Activated CD4-positive, alpha-beta T cell treated with anti-CD3 and anti-CD28 coated beads, Interleukin-2, amount 10 ng/mL, durations not matched to agents 7 days and 5 days (primary cell): ENCODE measurements around the gene ATXN2. TPM values are rescaled to one million over a fixed set of nuclear protein-coding genes. Genes with fewer than 3 reads are reported as not detected.
"Not testable (repeated sequence)": the region's sequence is repeated elsewhere in the genome, so short reads cannot be mapped to it uniquely, and the experiment has no call there.

Source experiments
- CTCF ChIA-PET: fragments of 350-600 bp; sonication (Branson Sonifier 250); formaldehyde crosslinking; loops from one replicate; lab custom pipeline; 2021; ENCODE audit warnings: antibody characterized with exemption; lab: Charles Lee
- POLR2A ChIA-PET: fragments of 350-600 bp; sonication (Branson Sonifier 250); formaldehyde crosslinking; loops from one replicate; lab custom pipeline; 2021; ENCODE audit warnings: antibody characterized with exemption; lab: Charles Lee
- DNase-seq: peaks from one replicate; pipeline ENCODE4 v3.0.0-alpha.2; 2020
- H3K27ac Mint-ChIP-seq: one replicate; pipeline ENCODE4 v1.8.0; 2021; ENCODE audit warnings: mild to moderate bottlenecking, moderate library complexity, mixed read lengths
- H3K27me3 Mint-ChIP-seq: one replicate; pipeline ENCODE4 v1.8.0; 2021; ENCODE audit warnings: mixed read lengths
- H3K36me3 Mint-ChIP-seq: one replicate; pipeline ENCODE4 v1.8.0; 2021; ENCODE audit warnings: low read depth, mixed read lengths
- H3K4me1 Mint-ChIP-seq: one replicate; pipeline ENCODE4 v1.8.0; 2021; ENCODE audit warnings: mixed read lengths
- H3K4me3 Mint-ChIP-seq: one replicate; pipeline ENCODE4 v1.8.0; 2021; ENCODE audit warnings: mild to moderate bottlenecking, moderate library complexity, mixed read lengths
- H3K9me3 Mint-ChIP-seq: one replicate; pipeline ENCODE4 v1.8.0; 2021; ENCODE audit warnings: mixed read lengths
- total RNA-seq, 2 experiments: library from RNA; stranded (reverse); gene quantifications; one replicate each; pipeline ENCODE4 v1.2.3, GENCODE V29; 2021

Gene ATXN2
- total RNA-seq, 2 experiments from 2014 or later: 42.0 to 46.8 TPM

DNA sequence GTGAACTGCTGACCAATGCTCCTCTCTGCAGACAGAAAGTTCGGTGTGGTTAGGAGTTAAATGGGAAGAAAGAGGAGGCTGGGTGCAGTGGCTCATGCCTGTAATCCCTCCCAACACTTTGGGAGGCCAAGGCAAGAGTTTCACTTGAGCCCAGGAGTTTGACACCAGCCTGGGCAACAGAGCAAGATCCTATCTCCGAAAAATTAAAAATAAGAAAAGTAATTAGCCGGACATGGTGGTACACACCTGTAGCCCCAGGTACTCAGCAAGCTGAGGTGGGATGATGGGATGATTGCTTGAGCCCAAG is 19.0 kb downstream of the ATXN2 start:
- Mint-ChIP-seq H3K27me3 (no peaks in the 10 kb centered on the region), H3K4me3 (no peak overlapping the region), H3K36me3 (peaks cover 4% of the 10 kb centered on the region), H3K27ac (no peak overlapping the region), H3K9me3 (no peaks in the 10 kb centered on the region), H3K4me1 (peaks cover 9% of the 10 kb centered on the region)
- ChIA-PET CTCF (no interaction called here), POLR2A (no interaction called here)
- no peak for DNase-seq

DNA sequence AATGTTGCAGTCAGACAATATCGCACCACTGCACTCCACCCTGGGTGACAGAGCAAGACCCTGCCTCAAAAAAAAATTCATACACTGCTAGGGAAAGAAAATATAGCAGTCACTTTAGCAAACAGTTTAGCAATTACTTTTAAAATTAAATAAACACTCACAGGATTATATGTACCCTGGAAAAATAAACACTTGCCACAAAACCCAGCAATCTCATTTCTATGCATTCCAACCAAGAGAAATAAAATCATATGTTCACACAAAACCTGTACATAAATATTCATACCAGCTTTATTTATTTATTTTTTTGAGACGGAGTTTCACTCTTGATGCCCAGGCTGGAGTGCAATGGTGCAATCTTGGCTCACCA is 20.2 kb downstream of the ATXN2 start:
- peaks cover 9% of the 10 kb centered on the region for H3K4me1 Mint-ChIP-seq
- ChIA-PET POLR2A (no interaction called here), CTCF (interaction anchor here (0.6 kb wide), 1 partner anchor 98 kb away, joined by 4 read pairs; no protein-coding TSS in a partner anchor)
- no peaks in the 10 kb centered on the region for H3K27me3 Mint-ChIP-seq
- H3K36me3 Mint-ChIP-seq: peaks cover 4% of the 10 kb centered on the region
- no peaks in the 10 kb centered on the region for H3K9me3 Mint-ChIP-seq
- H3K27ac Mint-ChIP-seq: no peak overlapping the region
- DNase-seq: no peak
- H3K4me3 Mint-ChIP-seq: no peak overlapping the region

DNA sequence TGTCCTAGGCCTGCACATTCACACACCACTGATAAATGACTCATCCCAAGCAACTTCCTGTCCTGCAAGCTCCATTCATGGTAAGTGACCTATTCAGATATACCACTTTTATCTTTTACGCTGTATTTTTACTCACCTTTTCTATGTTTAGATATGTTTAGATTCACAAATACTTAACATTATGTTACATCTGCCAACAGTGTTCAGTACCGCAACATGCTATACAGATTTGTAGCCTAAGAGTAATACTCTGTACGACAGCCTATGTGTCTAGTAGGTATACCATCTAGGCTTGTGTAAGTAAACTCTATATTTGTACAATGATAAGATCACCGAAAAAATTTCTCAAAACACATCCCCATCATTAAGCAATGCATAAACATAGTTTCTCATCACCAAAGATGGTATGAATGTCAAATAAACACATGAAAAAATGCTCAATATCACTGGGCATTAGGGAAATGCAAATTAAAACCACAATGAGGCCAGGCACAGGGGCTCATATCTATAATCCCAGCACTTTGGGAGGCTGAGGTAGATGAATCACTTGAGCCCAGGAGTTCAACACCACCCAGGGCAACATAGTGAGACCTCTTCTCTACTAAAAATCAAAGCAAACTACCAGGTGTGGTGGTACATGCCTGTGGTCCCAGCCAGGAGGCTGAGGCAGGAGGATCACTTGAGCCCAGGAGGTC is 20.7 kb downstream of the ATXN2 start:
- POLR2A ChIA-PET: no interaction called here
- CTCF ChIA-PET: no interaction called here
- Mint-ChIP-seq H3K36me3 (peaks cover 4% of the 10 kb centered on the region), H3K27ac (no peak overlapping the region), H3K27me3 (no peaks in the 10 kb centered on the region), H3K4me1 (peaks cover 9% of the 10 kb centered on the region), H3K4me3 (no peak overlapping the region), H3K9me3 (no peaks in the 10 kb centered on the region)
- DNase-seq: no peak

DNA sequence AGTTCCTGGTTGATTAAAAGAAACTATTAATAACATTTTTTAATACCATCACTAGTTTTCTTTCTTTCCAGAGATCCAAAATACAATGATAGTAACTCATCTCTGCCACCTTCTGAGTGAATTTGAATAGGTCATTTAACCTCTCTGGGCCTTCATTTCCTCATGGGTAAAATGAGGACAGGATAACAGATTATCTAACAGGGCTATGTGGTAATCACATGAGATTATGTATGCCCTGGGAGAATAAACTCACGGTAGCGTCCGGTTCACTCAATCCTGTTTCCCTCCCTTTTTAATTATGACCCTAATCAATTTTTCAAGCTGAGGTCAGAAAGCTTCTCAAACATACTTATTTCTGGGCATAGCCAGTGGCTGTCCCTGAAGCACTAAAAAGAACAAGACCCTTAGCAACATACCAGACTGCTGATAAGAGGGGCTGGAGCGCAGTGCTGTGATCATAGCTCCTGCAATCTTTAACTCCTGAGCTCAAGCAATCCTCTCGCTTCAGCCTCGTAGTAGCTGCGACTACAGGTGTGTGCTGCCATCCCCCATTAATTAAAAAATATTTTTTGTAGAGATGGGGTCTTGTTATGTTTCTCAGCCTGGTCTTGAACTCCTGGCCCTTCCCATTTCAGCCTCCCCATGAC is 24.2 kb downstream of the ATXN2 start:
- H3K9me3 Mint-ChIP-seq: no peaks in the 10 kb centered on the region
- no peaks in the 10 kb centered on the region for H3K27me3 Mint-ChIP-seq
- CTCF ChIA-PET: interaction anchor here (1.3 kb wide), 1 partner anchor 11 kb away, joined by 4 read pairs; no protein-coding TSS in a partner anchor
- H3K27ac Mint-ChIP-seq: no peak overlapping the region
- DNase-seq: no peak
- POLR2A ChIA-PET: no interaction called here
- H3K4me1 Mint-ChIP-seq: peaks cover 8% of the 10 kb centered on the region
- no peak overlapping the region for H3K4me3 Mint-ChIP-seq
- peaks cover 2% of the 10 kb centered on the region for H3K36me3 Mint-ChIP-seq

DNA sequence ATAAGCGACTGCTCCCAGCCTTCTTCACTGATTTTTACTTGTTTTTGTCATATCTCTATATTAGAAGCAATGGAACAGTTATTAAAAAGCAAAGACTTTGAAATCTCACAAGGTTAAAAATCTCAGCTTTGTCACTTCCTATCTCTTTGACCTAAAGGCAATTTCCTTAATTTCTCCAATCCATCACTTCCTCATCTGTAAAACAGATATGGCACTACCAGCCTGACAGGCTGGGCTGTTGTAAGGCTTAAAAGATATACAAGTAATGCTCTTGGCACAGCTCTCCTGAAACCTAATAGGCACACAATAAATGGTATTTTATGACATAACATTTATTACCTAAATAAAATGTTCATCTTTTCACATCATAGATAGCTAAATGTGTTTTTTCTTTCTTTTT is 25.6 kb downstream of the ATXN2 start:
- CTCF ChIA-PET: interaction anchor here (1.2 to 1.3 kb wide), 2 partner anchors 9 to 14 kb away, joined by 3 to 4 read pairs; no protein-coding TSS in a partner anchor
- Mint-ChIP-seq H3K27ac (no peak overlapping the region), H3K4me3 (no peak overlapping the region), H3K4me1 (peaks cover 10% of the 10 kb centered on the region), H3K9me3 (no peaks in the 10 kb centered on the region), H3K27me3 (no peaks in the 10 kb centered on the region), H3K36me3 (peaks cover 2% of the 10 kb centered on the region)
- POLR2A ChIA-PET: no interaction called here
- DNase-seq: no peak

DNA sequence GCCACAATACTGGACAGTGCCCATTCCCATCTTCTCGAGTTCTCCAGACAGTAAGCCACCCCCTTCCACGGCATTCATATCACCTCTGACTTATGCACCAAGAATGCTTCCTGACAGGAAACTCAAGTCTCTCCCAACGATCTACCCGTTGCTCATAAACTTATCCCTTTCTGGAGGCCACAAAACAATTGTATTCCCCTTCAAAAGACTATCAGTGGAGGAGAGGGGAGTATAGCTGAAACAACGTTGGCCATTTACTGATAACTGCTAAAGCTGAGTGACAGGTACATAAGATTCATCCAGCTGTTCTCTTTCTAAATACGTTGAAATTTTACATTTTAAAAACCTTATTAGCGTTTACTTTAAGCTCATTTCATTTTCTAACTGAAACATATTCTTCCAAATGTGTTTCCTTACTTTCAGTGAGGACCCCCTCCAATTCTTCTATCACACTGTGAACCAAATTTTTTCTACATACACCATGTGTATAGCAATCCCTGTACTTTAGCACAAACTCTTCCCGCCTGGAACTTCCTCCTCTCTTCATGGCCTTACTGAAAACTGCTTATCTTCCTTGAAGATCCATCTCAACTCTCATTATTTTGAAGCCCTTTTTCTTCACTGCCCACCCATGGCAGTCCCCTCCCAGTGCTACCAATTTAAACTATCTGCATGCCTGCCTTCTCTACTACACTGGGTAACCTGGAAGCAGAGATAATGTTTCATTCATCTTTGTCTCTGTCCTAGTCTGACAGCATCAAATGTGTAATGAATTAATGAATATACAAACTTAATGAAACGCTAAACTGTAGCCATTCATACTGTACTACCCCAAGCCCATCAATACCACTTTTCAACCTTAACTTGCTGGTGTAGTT is 28.8 kb downstream of the ATXN2 start:
- Mint-ChIP-seq H3K4me3 (no peak overlapping the region), H3K27ac (no peak overlapping the region), H3K9me3 (no peaks in the 10 kb centered on the region), H3K27me3 (no peaks in the 10 kb centered on the region), H3K36me3 (peaks cover 2% of the 10 kb centered on the region), H3K4me1 (peaks cover 6% of the 10 kb centered on the region)
- POLR2A ChIA-PET: no interaction called here
- no peak for DNase-seq
- CTCF ChIA-PET: no interaction called here

DNA sequence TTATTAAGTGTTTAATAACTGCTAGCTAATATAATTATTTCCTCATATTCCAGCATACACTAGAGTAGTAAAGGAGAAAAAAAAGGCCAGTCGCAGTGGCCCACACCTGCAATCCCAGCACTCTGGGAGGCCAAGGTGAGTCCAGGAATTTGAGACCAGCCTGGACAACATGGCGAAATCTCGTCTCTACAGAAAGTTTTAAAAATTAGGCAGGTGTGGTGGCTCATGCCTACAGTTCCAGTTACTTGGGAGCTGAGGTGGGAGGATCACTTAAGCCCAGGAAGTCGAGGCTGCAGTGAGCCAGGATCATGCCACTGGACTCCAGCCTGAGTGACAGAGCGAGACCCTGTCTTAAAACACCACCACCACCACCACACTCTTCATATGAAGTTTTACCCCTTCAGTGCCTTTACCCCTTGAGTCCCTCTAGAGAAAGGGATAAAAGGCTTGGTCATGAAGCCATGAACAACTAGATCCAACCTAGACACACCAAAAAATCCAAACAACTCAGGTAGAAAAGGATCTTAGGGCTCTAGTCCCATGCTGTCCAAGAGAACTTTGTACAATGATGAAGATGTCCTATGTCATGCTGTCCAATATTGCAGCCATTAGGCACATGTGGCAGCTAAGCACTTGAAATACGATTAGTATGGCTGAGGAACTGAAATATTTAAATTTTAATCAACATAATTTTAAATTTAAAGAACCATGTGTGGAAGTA is 29.6 kb downstream of the ATXN2 start:
- no peaks in the 10 kb centered on the region for H3K27me3 Mint-ChIP-seq
- H3K4me1 Mint-ChIP-seq: peaks cover 6% of the 10 kb centered on the region
- POLR2A ChIA-PET: no interaction called here

DNA sequence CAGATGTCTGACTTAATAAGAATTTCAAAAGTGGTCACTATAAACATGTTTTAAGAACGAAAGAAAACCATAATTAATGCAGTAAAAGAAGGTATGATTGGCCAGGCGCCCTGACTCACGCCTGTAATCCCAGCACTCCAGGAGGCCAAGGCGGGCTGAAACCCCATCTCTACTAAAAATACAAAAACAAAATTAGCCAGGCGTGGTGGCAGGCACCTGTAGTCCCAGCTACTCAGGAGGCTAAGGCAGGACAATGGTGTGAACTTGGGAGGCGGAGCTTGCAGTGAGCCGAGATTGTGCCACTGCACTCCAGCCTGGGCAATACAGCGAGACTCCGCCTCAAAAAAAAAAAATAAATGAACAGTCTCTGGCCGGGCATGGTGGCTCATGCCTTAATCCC is 38.3 kb downstream of the ATXN2 start:
- H3K4me1 Mint-ChIP-seq, CTCF ChIA-PET, H3K27me3 Mint-ChIP-seq, POLR2A ChIA-PET, H3K9me3 Mint-ChIP-seq, H3K36me3 Mint-ChIP-seq, H3K27ac Mint-ChIP-seq, H3K4me3 Mint-ChIP-seq, DNase-seq: not testable (repeated sequence)

More for the DNA sequence above, 29.6 kb downstream of the ATXN2 start:
- H3K9me3 Mint-ChIP-seq: no peaks in the 10 kb centered on the region
- H3K36me3 Mint-ChIP-seq: peaks cover 2% of the 10 kb centered on the region
- CTCF ChIA-PET: no interaction called here
- no peak overlapping the region for H3K27ac Mint-ChIP-seq
- no peak for DNase-seq
- no peak overlapping the region for H3K4me3 Mint-ChIP-seq

DNA sequence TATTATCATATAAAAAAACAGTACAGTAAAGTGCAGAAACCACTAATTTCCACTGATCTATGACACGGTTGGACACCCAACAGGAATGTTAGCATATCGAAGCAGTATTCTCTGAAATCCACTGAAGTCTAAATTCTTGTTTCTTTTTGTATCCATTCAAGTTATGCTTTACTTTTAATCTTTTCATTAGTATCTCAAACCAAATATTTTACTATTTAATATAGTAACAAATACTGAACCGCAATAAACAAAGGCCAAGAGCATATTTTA is 41.1 kb downstream of the ATXN2 start:
- peaks cover 22% of the 10 kb centered on the region for H3K36me3 Mint-ChIP-seq
- peaks cover 4% of the 10 kb centered on the region for H3K9me3 Mint-ChIP-seq
- H3K4me1 Mint-ChIP-seq: peaks cover 2% of the 10 kb centered on the region
- POLR2A ChIA-PET: no interaction called here
- no peak for DNase-seq
- CTCF ChIA-PET: no interaction called here
- H3K4me3 Mint-ChIP-seq: no peak overlapping the region
- H3K27me3 Mint-ChIP-seq: no peaks in the 10 kb centered on the region
- H3K27ac Mint-ChIP-seq: no peak overlapping the region

DNA sequence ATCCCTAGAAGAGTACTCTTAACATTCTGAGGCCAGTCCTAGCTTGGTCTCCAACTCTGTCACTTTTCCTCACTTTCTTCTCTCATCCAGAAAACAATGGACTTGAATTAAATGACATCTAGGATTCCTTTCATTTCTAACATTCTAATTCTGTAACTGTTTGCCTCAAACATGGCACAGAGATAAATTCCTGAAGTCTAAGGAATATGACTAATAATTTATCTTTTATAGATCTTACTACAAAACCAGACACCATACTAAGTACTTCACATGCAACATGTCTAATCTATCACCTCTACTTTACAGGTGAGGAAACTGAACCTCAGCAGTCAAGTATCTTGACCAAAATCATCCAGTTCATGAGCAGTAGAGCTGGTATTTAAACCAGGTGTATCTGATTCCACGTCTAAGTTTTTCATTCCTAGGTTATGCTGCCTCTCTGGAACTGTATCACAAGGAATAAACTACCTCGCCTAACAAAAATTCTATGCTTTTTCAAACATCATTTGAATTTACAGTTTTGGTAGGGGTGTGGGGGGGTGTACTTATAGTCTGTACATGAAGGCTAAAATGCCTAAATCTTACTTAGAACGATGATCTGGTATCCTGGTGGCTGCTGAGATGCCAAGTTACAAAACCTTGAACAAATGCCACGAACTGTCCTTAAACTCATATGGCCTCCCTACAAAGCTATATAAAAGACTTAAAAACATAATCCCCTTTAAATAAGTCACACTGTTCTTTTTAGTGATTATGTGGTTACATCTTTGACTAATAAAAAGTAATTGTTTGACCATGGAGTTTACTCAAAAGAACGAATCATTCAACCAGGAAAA is 41.6 kb downstream of the ATXN2 start:
- no peak overlapping the region for H3K4me3 Mint-ChIP-seq
- CTCF ChIA-PET: interaction anchor here (0.8 kb wide), 1 partner anchor 77 kb away, joined by 3 read pairs; no protein-coding TSS in a partner anchor
- no peak overlapping the region for H3K27ac Mint-ChIP-seq
- peaks cover 2% of the 10 kb centered on the region for H3K4me1 Mint-ChIP-seq
- DNase-seq: no peak
- peaks cover 22% of the 10 kb centered on the region for H3K36me3 Mint-ChIP-seq
- POLR2A ChIA-PET: no interaction called here
- H3K9me3 Mint-ChIP-seq: peaks cover 4% of the 10 kb centered on the region
- no peaks in the 10 kb centered on the region for H3K27me3 Mint-ChIP-seq

DNA sequence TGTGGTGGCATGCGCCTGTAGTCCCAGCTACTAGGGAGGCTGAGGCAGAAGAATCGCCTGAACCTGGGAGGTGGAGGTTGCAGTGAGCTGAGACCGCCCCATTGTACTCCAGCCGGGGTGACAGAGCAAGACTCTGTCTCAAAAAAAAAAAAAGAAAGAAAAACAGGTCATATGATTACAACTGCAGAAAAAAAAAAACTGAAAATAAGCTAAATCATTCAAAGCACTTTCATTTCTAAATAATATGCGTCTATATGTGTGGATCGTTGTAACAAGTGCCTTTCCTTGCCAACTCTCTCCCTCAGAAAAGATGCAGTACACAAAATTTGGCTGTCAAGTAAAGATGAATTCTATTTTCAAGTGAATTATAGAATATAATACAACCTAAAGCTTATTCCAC is 42.4 kb downstream of the ATXN2 start:
- DNase-seq: no peak
- no peak overlapping the region for H3K27ac Mint-ChIP-seq
- POLR2A ChIA-PET: no interaction called here

DNA sequence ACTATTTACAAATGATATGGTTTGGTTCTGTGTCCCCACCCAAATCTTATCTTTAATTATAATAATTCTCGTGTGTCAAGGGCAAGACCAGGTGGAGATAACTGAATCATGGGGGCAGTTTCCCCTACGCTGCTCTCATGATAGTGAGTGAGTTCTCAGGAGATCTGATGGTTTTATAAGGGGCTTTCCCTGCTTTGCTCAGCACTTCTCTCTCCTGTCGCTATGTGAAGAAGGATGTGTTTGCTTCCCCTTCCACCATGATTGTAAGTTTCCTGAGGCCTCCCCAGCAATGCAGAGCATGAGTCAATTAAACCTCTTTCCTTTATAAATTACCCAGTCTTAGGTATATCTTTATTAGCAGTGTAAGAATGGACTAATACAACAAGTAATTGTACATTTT is 43.8 kb downstream of the ATXN2 start:
- POLR2A ChIA-PET, H3K27me3 Mint-ChIP-seq, H3K9me3 Mint-ChIP-seq, H3K27ac Mint-ChIP-seq, H3K4me1 Mint-ChIP-seq, H3K4me3 Mint-ChIP-seq, DNase-seq: not testable (repeated sequence)
- CTCF ChIA-PET: interaction anchor here (1.1 to 1.2 kb wide), 2 partner anchors 8 to 42 kb away, joined by 3 to 4 read pairs; no protein-coding TSS in a partner anchor
- peaks cover 31% of the 10 kb centered on the region for H3K36me3 Mint-ChIP-seq

More for the DNA sequence above, 42.4 kb downstream of the ATXN2 start:
- H3K36me3 Mint-ChIP-seq: peaks cover 27% of the 10 kb centered on the region
- CTCF ChIA-PET: interaction anchor here (0.8 kb wide), 1 partner anchor 77 kb away, joined by 3 read pairs; no protein-coding TSS in a partner anchor
- H3K4me1 Mint-ChIP-seq: peaks cover 2% of the 10 kb centered on the region
- no peak overlapping the region for H3K4me3 Mint-ChIP-seq
- H3K27me3 Mint-ChIP-seq: no peaks in the 10 kb centered on the region
- peaks cover 4% of the 10 kb centered on the region for H3K9me3 Mint-ChIP-seq
